Aorta (tissue), 5 donors: ENCODE data around the gene MSL3. TPM values are rescaled to one million over a fixed set of nuclear protein-coding genes. Genes with fewer than 3 reads are reported as not detected.

Experiments
- ATAC-seq: fragments of 200-7000 bp; cut with Tn5 transposase; one replicate; pipeline ENCODE4 v1.9.1; 2022; ENCODE audit warnings: moderate library complexity; ENCODE audit not compliant: low FRiP score
- DNase-seq, 2 donors: peaks; one replicate each; pipeline ENCODE4 v3.0.0-alpha.2; 2020
- H3K27ac ChIP-seq, 2 donors: one replicate each; pipeline ENCODE4 v1.5.1; 2013; ENCODE audit warnings: low read length in 2 of 2, mild to moderate bottlenecking in 2 of 2, moderate library complexity in 2 of 2, control low read depth in 1 of 2, inconsistent platforms in 1 of 2, low read depth in 1 of 2
- H3K27me3 ChIP-seq, 2 donors: one replicate each; pipeline ENCODE4 v1.6.1; 2013; ENCODE audit warnings: control low read depth in 1 of 2, low read length in 1 of 2, mild to moderate bottlenecking in 1 of 2, moderate library complexity in 1 of 2; ENCODE audit not compliant: insufficient read depth in 2 of 2, control insufficient read depth in 1 of 2
- H3K36me3 ChIP-seq, 2 donors: one replicate each; pipeline ENCODE4 v1.6.1; 2013; ENCODE audit warnings: control low read depth in 1 of 2, low read length in 1 of 2, mild to moderate bottlenecking in 1 of 2; ENCODE audit not compliant: insufficient read depth in 2 of 2, control insufficient read depth in 1 of 2
- H3K4me1 ChIP-seq, 2 donors: one replicate each; pipeline ENCODE4 v1.6.1; 2013; ENCODE audit warnings: low read length in 2 of 2, control low read depth in 1 of 2, mild to moderate bottlenecking in 1 of 2, moderate library complexity in 1 of 2; ENCODE audit not compliant: insufficient read depth in 2 of 2, control insufficient read depth in 1 of 2
- H3K4me3 ChIP-seq, 2 donors: one replicate each; pipeline ENCODE4 v1.5.1; 2013; ENCODE audit warnings: low read length in 2 of 2, control low read depth in 1 of 2, mild to moderate bottlenecking in 1 of 2
- H3K9me3 ChIP-seq: one replicate; pipeline ENCODE4 v1.6.1; 2013; ENCODE audit warnings: mild to moderate bottlenecking, low read length; ENCODE audit not compliant: control insufficient read depth
- WGBS, 2 donors: extraction: QIAGEN DNeasy Blood & Tissue Kit; methylation state at CpG; one replicate each; pipeline ENCODE4 v1.1.7; 2013; 5-methylcytosine and 5-hydroxymethylcytosine counted together
- intact Hi-C, 2 donors: fragments of 100-400 bp; cut with DNase I; formaldehyde crosslinking; loops; one replicate each; pipeline versions ENCODE4 v1.14.2 to v1.15.0; 2022
- polyA plus RNA-seq, 2 donors: library from polyadenylated mRNA; stranded (reverse); fragments of 200-250 nt; gene quantifications; one replicate each; pipeline ENCODE4 v1.2.3, GENCODE V29; 2013
- total RNA-seq, 2 donors: library from RNA; stranded (reverse); fragmentation: NEBNext Ultra II Directional; extraction: Animal tissue kit (Norgen Biotek cat#: 25700); gene quantifications; one replicate each; pipeline ENCODE4 v1.2.1, GENCODE V29; 2021
- donor health status: healthy with polysubstance abuse.
- donor health status: Bipolar disorder and iron deficiency.
- donor health status: DM: no; HTN: no; CAD: no.
- donor health status: DM: no; HTN: no; CAD: no.
- donor health status: DM: yes; HTN: yes; CAD: no.

Gene MSL3
- total and polyA plus RNA-seq, 4 donors = 26.2 to 36.4 (median 32.8) TPM

GRCh38 chrX:11789809-11790208 is 31.8 kb downstream of the MSL3 start:
- 86 to 98% methylated on average over 1 of the region's 1 CpG for WGBS, 2 donors
- H3K36me3 ChIP-seq = no peaks in the 10 kb centered on the region
- no peaks in the 10 kb centered on the region for H3K4me1 ChIP-seq
- no peaks in the 10 kb centered on the region for H3K27me3 ChIP-seq
- H3K4me3 ChIP-seq = no peak overlapping the region
- intact Hi-C loops = no loop called here
- H3K9me3 ChIP-seq = no peaks in the 10 kb centered on the region
- no peak overlapping the region for H3K27ac ChIP-seq
- DNase-seq (no peak), ATAC-seq (no peak)

- Histone ChIP-seq H3K36me3 (no peaks in the 10 kb centered on the region), H3K27me3 (no peaks in the 10 kb centered on the region), H3K27ac (no peak overlapping the region), H3K9me3 (no peaks in the 10 kb centered on the region), H3K4me1 (no peaks in the 10 kb centered on the region), H3K4me3 (no peak overlapping the region)
- no peak for ATAC-seq
- intact Hi-C loops = no loop called here
- DNase-seq = no peak
These were observed 33.1 kb downstream of the MSL3 start for GRCh38 chrX:11791090-11791489.

GRCh38 chrX:11791537-11791936 is 33.5 kb downstream of the MSL3 start:
- ATAC-seq (no peak), DNase-seq (no peak)
- intact Hi-C loops = no loop called here
- no peak overlapping the region for H3K27ac ChIP-seq
- H3K27me3 ChIP-seq = no peaks in the 10 kb centered on the region
- WGBS, 2 donors = 19 to 90% methylated on average over 1 of the region's 1 CpG
- no peaks in the 10 kb centered on the region for H3K4me1 ChIP-seq
- no peak overlapping the region for H3K4me3 ChIP-seq
- no peaks in the 10 kb centered on the region for H3K9me3 ChIP-seq
- H3K36me3 ChIP-seq = no peaks in the 10 kb centered on the region

- ATAC-seq = no peak
- no peaks in the 10 kb centered on the region for H3K4me1 ChIP-seq
- H3K27ac ChIP-seq = no peak overlapping the region
- H3K27me3 ChIP-seq = no peaks in the 10 kb centered on the region
- H3K36me3 ChIP-seq = no peaks in the 10 kb centered on the region
- 25 to 39% methylated on average over 8 of the region's 8 CpGs for WGBS, 2 donors
- DNase-seq = no peak
- no peak overlapping the region for H3K4me3 ChIP-seq
- intact Hi-C loops = no loop called here
- H3K9me3 ChIP-seq = no peaks in the 10 kb centered on the region
These were observed 34.7 kb downstream of the MSL3 start for GRCh38 chrX:11792461-11793421.

GRCh38 chrX:11793734-11794133 is 35.7 kb downstream of the MSL3 start:
- Histone ChIP-seq H3K4me3 (no peak overlapping the region), H3K9me3 (no peaks in the 10 kb centered on the region), H3K27ac (no peak overlapping the region), H3K36me3 (no peaks in the 10 kb centered on the region), H3K27me3 (no peaks in the 10 kb centered on the region), H3K4me1 (no peaks in the 10 kb centered on the region)
- 61 to 94% methylated on average over 6 of the region's 6 CpGs for WGBS, 2 donors
- ATAC-seq (no peak), DNase-seq (no peak)
- intact Hi-C loops = no loop called here

GRCh38 chrX:11813341-11813740 is 55.3 kb downstream of the MSL3 start:
- no peak for ATAC-seq
- intact Hi-C loops = no loop called here
- WGBS, 2 donors = 64 to 81% methylated on average over 2 of the region's 2 CpGs

More at GRCh38 chrX:11813341-11813740, 55.3 kb downstream of the MSL3 start:
- no peaks in the 10 kb centered on the region for H3K36me3 ChIP-seq
- no peaks in the 10 kb centered on the region for H3K4me1 ChIP-seq
- no peaks in the 10 kb centered on the region for H3K27me3 ChIP-seq
- H3K4me3 ChIP-seq = no peak overlapping the region
- no peak overlapping the region for H3K27ac ChIP-seq
- no peaks in the 10 kb centered on the region for H3K9me3 ChIP-seq
- no peak for DNase-seq

Other genes starting within 250 kb of the MSL3 start
- 10 to 100 TPM; 15.1 to 19.5 TPM for gene ARHGAP6, start 92.3 kb upstream of the MSL3 start, total RNA-seq
- gene ARHGAP6, start 92.3 kb upstream of the MSL3 start, polyA plus RNA-seq = 10 to 100 TPM in 1 of 2 donors, 1 to 10 TPM in 1; 5.1 to 10.8 TPM